Measurements from ENCODE around the gene MAN1A1.

DNA sequence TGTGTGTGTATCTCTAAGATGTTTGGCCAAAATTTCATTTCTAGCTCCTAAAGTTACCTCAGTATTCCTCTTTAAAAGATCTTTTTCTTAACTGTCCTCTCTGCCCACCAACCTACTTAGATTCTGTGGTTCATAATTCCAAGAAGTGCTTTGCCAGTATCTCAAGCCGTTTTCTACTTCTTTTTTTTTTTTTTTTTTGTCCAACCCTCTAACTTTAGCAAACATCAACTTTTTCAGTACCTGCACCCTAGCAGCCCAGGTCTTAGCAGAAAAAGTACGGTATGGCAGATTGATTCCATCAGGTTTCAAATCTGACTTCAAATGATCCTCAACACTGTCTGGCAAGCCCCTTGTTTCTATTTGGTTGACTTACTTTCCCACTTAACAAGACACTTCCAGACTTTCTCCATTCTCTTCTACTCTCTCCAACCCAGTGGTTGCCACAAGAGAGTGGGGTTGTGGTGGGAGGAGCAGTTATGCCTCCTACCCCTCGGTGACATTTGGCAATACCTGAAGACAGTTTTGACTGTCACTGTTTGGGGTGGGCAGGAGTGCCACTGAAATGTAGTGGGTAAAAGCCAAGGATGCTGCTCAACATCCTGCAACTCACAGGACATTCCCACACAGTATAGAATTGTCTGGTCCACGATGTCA lies 10.8 kb upstream of the MAN1A1 start:
- no peak for TF ChIP-seq CTCF (conservative IDR thresholded peaks at IDR 0.05 in 1 of 2, IDR thresholded peaks at IDR 0.05 in 1 of 2; ENCODE audit: extremely low read depth in 1 of 2, insufficient read depth in 1 of 2, low read depth in 1 of 2, low read length in 2 of 2)
- no peak for TF ChIP-seq EZH2 (IDR thresholded peaks at IDR 0.05; ENCODE audit: borderline replicate concordance, low read length)

All from mammary epithelial cell (primary cell).